Activated T-helper 1 cell treated with anti-CD3 and anti-CD28 coated beads, Interleukin-2, amount 50 U/mL, for 16 hours (primary cell): ENCODE data around the gene SLC13A4.
"Not testable (repeated sequence)": the region's sequence is repeated elsewhere in the genome, so short reads cannot be mapped to it uniquely, and the experiment has no call there.

Experiments
- DNase-seq, 2 donors: peaks; one replicate each; pipeline ENCODE4 v3.0.0-alpha.2; 2020; ENCODE audit warnings: low read depth in 1 of 2, low spot score in 1 of 2

Gene SLC13A4

DNA sequence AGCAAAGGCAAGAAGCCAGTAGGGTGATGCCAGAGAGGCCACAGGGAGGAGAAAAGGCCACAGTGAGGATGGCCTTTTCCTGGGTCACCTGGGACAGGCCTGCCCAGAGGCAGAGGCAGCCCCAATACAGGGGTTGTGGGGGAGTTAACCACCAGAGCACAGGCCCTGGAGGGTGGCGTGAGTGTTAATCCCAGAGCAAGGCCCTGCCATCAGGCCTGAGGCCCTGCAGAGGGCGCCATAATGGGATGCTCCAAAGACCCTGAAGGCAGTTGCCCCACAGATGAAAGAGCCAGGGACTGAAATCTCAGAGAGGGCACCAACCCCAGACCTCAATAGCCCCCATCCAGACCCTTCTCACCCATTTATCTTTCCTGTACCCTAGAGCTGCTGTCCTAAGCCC is 23.9 kb downstream of the SLC13A4 start:
- DNase-seq = no peak

- no peak for DNase-seq
These were observed 30.5 kb downstream of the SLC13A4 start for GRCh38 chr7:135697276-135698049.

DNA sequence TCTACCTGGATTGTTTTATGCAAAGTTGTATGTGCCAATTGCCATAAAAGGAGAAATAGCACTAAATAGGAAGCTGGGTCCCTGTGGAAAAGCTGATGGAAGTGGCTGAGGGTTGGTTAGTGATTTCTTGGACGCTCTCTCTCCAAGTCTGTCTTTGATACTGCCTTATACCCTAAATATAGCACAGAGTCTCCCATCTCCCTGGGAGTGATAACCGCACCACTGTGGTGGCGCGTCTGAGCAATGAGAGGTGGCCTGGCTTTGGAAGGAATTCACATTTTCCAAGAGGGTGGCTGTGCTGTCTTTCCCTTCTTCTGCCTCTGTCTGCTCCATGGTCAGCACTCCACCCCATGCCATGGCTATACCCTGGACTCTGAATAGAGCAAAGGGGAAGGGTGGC is 34.4 kb downstream of the SLC13A4 start:
- DNase-seq = no peak

- DNase-seq = not testable (repeated sequence)
These were observed 35.4 kb downstream of the SLC13A4 start for GRCh38 chr7:135692606-135693005.

GRCh38 chr7:135692055-135692454 is 35.9 kb downstream of the SLC13A4 start:
- DNase-seq = no peak

- no peak for DNase-seq
These were observed 37.4 kb downstream of the SLC13A4 start for GRCh38 chr7:135690566-135690965.

GRCh38 chr7:135687466-135687865 is 40.5 kb downstream of the SLC13A4 start:
- no peak for DNase-seq

GRCh38 chr7:135685306-135686084 is 42.5 kb downstream of the SLC13A4 start:
- no peak for DNase-seq

DNA sequence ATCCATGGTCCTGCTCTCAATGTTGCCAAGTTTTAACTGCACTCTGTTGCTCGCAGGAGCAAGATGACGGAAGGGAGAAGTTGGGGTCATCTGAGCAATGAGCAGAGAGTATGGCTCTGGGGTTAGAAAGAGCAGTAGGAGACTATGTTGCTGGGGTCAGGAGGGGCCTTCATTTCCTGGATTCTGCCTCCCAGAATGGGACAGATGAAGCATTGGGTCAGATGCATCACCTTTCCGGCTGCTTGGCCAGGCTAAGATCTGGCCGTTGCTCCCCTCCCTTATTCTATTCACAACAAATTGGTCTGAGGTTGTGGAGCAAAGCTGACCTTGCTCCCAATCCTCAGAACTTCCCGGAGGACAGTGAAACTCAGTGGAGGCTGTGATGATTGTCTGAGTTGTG is 43.3 kb downstream of the SLC13A4 start:
- DNase-seq = no peak

- no peak for DNase-seq
These were observed 43.9 kb downstream of the SLC13A4 start for GRCh38 chr7:135684136-135684535.

- DNase-seq = no peak
These were observed 44.4 kb downstream of the SLC13A4 start for GRCh38 chr7:135683609-135684008.

DNA sequence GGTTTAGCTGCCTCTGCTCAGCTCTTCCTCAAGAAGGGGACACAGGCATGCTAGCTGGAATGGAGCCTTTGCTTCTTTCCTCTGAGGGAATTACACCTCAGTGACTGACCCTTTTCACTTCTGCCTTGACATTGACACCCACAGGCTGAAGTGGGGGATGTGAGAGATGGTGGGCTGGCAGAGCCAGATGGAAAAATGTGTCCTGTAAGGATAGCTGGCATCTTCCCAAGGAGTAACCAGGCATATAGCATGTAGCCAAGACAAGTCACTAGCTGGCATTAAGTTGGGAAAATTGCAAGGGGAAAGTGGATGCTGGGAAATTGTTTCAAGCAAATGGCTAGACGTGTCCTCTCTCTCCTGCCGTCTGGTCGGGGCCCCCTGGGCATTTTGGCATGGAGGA is 45.8 kb downstream of the SLC13A4 start:
- no peak for DNase-seq

GRCh38 chr7:135681762-135682161 is 46.2 kb downstream of the SLC13A4 start:
- no peak for DNase-seq

DNA sequence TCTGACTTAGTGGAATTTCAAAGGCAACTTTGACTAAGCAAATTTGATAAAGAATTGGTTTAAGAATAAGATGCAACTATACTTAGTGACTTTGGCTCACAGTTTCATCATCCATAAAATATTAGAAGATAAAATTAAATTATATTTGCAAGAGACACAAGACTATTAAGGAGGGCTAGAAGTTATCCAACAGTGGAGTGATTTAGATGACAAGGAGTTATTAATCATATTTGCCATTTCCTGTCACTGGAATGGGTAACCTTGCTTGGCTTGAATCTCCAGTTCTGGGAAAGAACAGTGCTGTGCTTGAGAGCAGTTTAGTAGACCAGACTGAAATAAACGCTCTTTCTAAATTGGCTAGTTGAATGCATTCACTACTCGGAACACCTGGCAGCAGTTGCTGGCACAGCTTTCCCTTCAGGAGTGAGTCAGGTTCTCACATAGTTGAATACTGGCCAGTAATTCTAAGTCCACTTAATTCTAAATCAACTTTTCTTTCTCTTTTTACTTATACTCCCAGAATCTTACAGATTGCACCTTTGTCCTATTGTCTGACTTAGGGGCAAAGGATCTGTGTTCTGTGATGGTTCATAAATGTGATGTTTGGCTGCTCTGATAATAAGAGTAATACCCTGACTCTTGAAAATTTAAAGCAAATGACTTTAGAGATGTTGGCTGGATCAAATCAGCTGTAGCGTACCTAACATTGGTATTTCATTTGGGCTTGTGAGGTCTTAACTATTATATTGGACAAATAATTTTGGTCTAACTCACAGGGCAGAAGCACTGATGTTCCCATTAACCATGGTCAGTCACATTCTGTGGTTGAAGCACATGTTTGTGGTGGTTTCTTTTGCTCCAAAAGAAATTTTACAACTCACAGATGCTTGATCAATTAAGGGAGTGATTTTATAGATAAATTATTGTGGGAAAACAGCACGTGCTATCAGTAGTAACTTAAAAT is 49.1 kb downstream of the SLC13A4 start:
- DNase-seq = no peak

DNA sequence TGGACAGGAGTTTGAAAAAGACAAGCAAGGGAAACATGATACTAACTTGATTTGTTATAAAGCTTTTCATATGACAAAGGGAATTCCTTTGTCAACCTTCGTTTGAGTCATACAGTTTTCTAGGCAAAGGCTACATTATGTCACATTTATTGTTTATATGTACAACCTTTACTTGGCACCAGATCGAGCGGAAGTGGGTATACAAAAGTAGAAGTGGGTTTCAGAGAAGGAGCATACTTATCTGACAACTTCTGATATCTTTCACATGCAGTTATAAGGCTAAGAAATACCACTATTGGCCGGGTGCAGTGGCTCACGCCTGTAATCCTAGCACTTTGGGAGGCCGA is 54.7 kb downstream of the SLC13A4 start:
- DNase-seq = no peak

GRCh38 chr7:135672560-135673359 is 55.2 kb downstream of the SLC13A4 start:
- DNase-seq = no peak

DNA sequence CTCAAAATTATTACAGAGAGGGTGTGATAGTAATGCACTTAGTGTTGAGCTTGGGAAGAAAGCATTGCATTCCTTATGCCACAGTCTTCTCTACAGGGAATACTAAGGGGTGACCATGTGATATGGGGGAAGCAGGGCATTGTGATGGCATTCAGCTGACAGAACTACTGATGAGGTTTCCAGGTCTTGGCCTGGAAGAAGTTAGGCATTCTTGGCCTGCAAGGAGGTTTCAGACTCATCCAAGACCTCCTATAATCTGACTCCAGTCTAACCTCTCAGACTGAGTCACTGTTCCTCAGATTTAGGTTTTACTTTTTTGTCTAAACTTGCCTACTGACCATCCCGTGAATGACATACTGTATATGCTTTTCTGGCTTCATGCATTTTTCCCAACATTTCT is 57.8 kb downstream of the SLC13A4 start:
- DNase-seq = no peak

GRCh38 chr7:135669774-135670173 is 58.2 kb downstream of the SLC13A4 start:
- no peak for DNase-seq

GRCh38 chr7:135668852-135669395 is 59.1 kb downstream of the SLC13A4 start:
- DNase-seq = not testable (repeated sequence)

- not testable (repeated sequence) for DNase-seq
These were observed 60.4 kb downstream of the SLC13A4 start for GRCh38 chr7:135667626-135668025.
